Measurements from ENCODE around the gene HEMGN. TPM values are rescaled to one million over a fixed set of nuclear protein-coding genes. Genes with fewer than 3 reads are reported as not detected.

The HEMGN gene

Small RNAs within 50 kb of the gene (small RNA-seq; reads per million reads assigned to genes)
- not detected for gene RF00019 (ENCODE audit: insufficient read depth)
